IMR-90 (cell line): ENCODE measurements around the gene CIRBP. TPM values are rescaled to one million over a fixed set of nuclear protein-coding genes. Genes with fewer than 3 reads are reported as not detected.

Experiments
- ATAC-seq: fragments of 200-7000 bp; cut with Tn5 transposase; 2 replicates; pipeline ENCODE4 v1.9.1; 2020; ENCODE audit warnings: low read depth, mild to moderate bottlenecking, moderate library complexity
- BruUV-seq: library from RNA; stranded (reverse); fragments of 400-500 nt; replicated peaks from 2 replicates; lab custom pipeline; 2021; lab: Mats Ljungman, UMichigan
- CTCF ChIA-PET: fragments of 300-600 bp; formaldehyde crosslinking; extraction: SDS; loops from one replicate; lab custom pipeline; 2021; ENCODE audit warnings: antibody characterized with exemption; lab: Yijun Ruan, JAX
- POLR2A ChIA-PET: fragments of 300-600 bp; sonication (Branson Sonifier 250); formaldehyde crosslinking; loops from one replicate; lab custom pipeline; 2022; ENCODE audit warnings: antibody characterized with exemption; ENCODE audit not compliant: unreplicated experiment; lab: Charles Lee
- DNase-seq: peaks from one replicate; pipeline ENCODE4 v3.0.0; 2013
- H2AFZ ChIP-seq: replicated peaks from 2 replicates; pipeline ENCODE3; 2013; ENCODE audit warnings: low read length, mild to moderate bottlenecking; ENCODE audit not compliant: poor library complexity
- H2AK5ac ChIP-seq: 2 replicates; pipeline ENCODE4 v1.6.1; 2013; ENCODE audit warnings: low read depth, low read length, inconsistent platforms
- H2AK9ac ChIP-seq: replicated peaks from 2 replicates; pipeline ENCODE3; 2013; ENCODE audit warnings: mild to moderate bottlenecking, low read depth, low read length, moderate library complexity; ENCODE audit not compliant: poor library complexity
- H2BK120ac ChIP-seq: 2 replicates; pipeline ENCODE4 v1.6.1; 2013; ENCODE audit warnings: low read depth, low read length, inconsistent platforms
- H2BK15ac ChIP-seq: 3 replicates; pipeline ENCODE4 v1.6.1; 2013; ENCODE audit warnings: low read depth, low read length, inconsistent platforms
- H2BK20ac ChIP-seq: 2 replicates; pipeline ENCODE4 v1.6.1; 2013; ENCODE audit warnings: low read depth, mild to moderate bottlenecking, inconsistent platforms, low read length, moderate library complexity
- H2BK5ac ChIP-seq: 2 replicates; pipeline ENCODE4 v1.6.1; 2013; ENCODE audit warnings: mild to moderate bottlenecking, low read depth, low read length, inconsistent platforms; ENCODE audit not compliant: poor library complexity, severe bottlenecking
- H3K14ac ChIP-seq: replicated peaks from 2 replicates; pipeline ENCODE4 v1.6.1; 2013; ENCODE audit warnings: low read depth, low read length, inconsistent platforms
- H3K18ac ChIP-seq: 2 replicates; pipeline ENCODE4 v1.6.1; 2013; ENCODE audit warnings: low read depth, low read length, control low read depth
- H3K23ac ChIP-seq: 2 replicates; pipeline ENCODE4 v1.6.1; 2013; ENCODE audit warnings: low read depth, low read length, inconsistent platforms
- H3K27ac ChIP-seq: 2 replicates; pipeline ENCODE4 v1.5.1; 2013; ENCODE audit warnings: mild to moderate bottlenecking, control low read depth, low read length; ENCODE audit not compliant: insufficient read depth
- H3K27me3 ChIP-seq: 2 replicates; pipeline ENCODE4 v1.6.1; 2013; ENCODE audit warnings: low read length; ENCODE audit not compliant: control insufficient read depth, insufficient read depth
- H3K36me3 ChIP-seq: 2 replicates; pipeline ENCODE4 v1.6.1; 2013; ENCODE audit warnings: low read length, mixed read lengths; ENCODE audit not compliant: control insufficient read depth, insufficient read depth
- H3K4ac ChIP-seq: 2 replicates; pipeline ENCODE4 v1.6.1; 2013; ENCODE audit warnings: low read depth, low read length, inconsistent platforms
- H3K4me1 ChIP-seq: 2 replicates; pipeline ENCODE4 v1.6.1; 2013; ENCODE audit warnings: low read length, mixed read lengths; ENCODE audit not compliant: control insufficient read depth, insufficient read depth
- H3K4me2 ChIP-seq: 2 replicates; pipeline ENCODE4 v1.6.1; 2013; ENCODE audit warnings: low read depth, mild to moderate bottlenecking, control low read depth, low read length, moderate library complexity
- H3K4me3 ChIP-seq: 2 replicates; pipeline ENCODE4 v1.5.1; 2013; ENCODE audit warnings: low read depth, mild to moderate bottlenecking, control low read depth, low read length, moderate library complexity; ENCODE audit not compliant: insufficient read depth
- H3K56ac ChIP-seq: 2 replicates; pipeline ENCODE4 v1.6.1; 2013; ENCODE audit warnings: low read length, inconsistent platforms; ENCODE audit not compliant: insufficient read depth; ENCODE audit errors: extremely low read depth
- H3K79me1 ChIP-seq, 2 experiments: 2 replicates each; pipeline ENCODE4 v1.6.1; 2013; ENCODE audit warnings: low read length in 2 of 2, inconsistent platforms in 1 of 2, low read depth in 1 of 2
- H3K9ac ChIP-seq: 2 replicates; pipeline ENCODE4 v1.6.1; 2013; ENCODE audit warnings: low read depth, low read length, control low read depth
- H3K9me1 ChIP-seq: 2 replicates; pipeline ENCODE4 v1.6.1; 2013; ENCODE audit warnings: low read length, inconsistent platforms; ENCODE audit not compliant: insufficient read depth
- H3K9me3 ChIP-seq: 2 replicates; pipeline ENCODE4 v1.6.1; 2013; ENCODE audit warnings: low read length; ENCODE audit not compliant: control insufficient read depth, insufficient read depth
- H4K20me1 ChIP-seq: 2 replicates; pipeline ENCODE4 v1.6.1; 2013; ENCODE audit warnings: low read length, inconsistent platforms; ENCODE audit not compliant: insufficient read depth
- H4K5ac ChIP-seq: 2 replicates; pipeline ENCODE4 v1.6.1; 2013; ENCODE audit warnings: mild to moderate bottlenecking, low read depth, low read length, control low read depth
- H4K8ac ChIP-seq, 2 experiments: 2 replicates each; pipeline ENCODE4 v1.6.1; 2013; ENCODE audit warnings: low read depth in 2 of 2, low read length in 2 of 2, control low read depth in 1 of 2, inconsistent platforms in 1 of 2
- H4K91ac ChIP-seq: 2 replicates; pipeline ENCODE4 v1.6.1; 2013; ENCODE audit warnings: low read depth, low read length, inconsistent platforms; ENCODE audit not compliant: insufficient read depth
- CEBPB ChIP-seq: IDR thresholded peaks from 2 replicates; pipeline ENCODE4 v1.6.1; 2012; ENCODE audit warnings: low read depth, low read length, improper control_type of control experiment
- CHD1 ChIP-seq: IDR thresholded peaks from 2 replicates; pipeline ENCODE4 v1.6.1; 2012; ENCODE audit warnings: low read depth, low read length, improper control_type of control experiment
- FOS ChIP-seq: fragments of 150-350 bp; IDR thresholded peaks from 2 replicates; pipeline ENCODE4 v1.6.1; 2016; ENCODE audit warnings: low read depth, low read length
- MAZ ChIP-seq: IDR thresholded peaks from 2 replicates; pipeline ENCODE4 v1.6.1; 2012; ENCODE audit warnings: low read depth, mild to moderate bottlenecking, low read length, improper control_type of control experiment, moderate library complexity, borderline replicate concordance
- RAD21 ChIP-seq: IDR thresholded peaks from 2 replicates; pipeline ENCODE4 v1.6.1; 2012; ENCODE audit warnings: low read length, improper control_type of control experiment
- SMC3 ChIP-seq: fragments of 150-350 bp; IDR thresholded peaks from 2 replicates; pipeline ENCODE4 v1.6.1; 2016; ENCODE audit warnings: low read depth, mild to moderate bottlenecking, antibody characterized with exemption, low read length, moderate library complexity
- WGBS, 2 experiments: methylation state at CpG; one replicate each; pipeline versions ENCODE4 v1.1.5 to v1.1.7; 2013; ENCODE audit warnings: missing lambda C conversion rate in 2 of 2; ENCODE audit not compliant: insufficient read length in 1 of 2; ENCODE audit errors: extremely low coverage in 2 of 2; 5-methylcytosine and 5-hydroxymethylcytosine counted together
- dilution Hi-C: fragments of 300-500 bp; cut with HindIII; formaldehyde crosslinking; loops from one replicate; pipeline ENCODE4 v1.14.3; 2018; ENCODE audit warnings: low sequenced_read_pairs; ENCODE audit not compliant: unreplicated experiment
- in situ Hi-C: fragments of 300-500 bp; cut with MboI; formaldehyde crosslinking; loops from 3 replicates; pipeline ENCODE4 v1.14.3; 2019; ENCODE audit warnings: low sequenced_read_pairs, inconsistent platforms, mixed read lengths
- intact Hi-C: fragments of 100-400 bp; cut with micrococcal nuclease; formaldehyde crosslinking; loops from 2 replicates; pipeline ENCODE4 v1.10.0; 2022
- polyA plus RNA-seq, 3 experiments: library from polyadenylated mRNA; depleted of rRNA; stranded (reverse); fragments of >200 nt; gene quantifications; 2 replicates each; pipeline ENCODE4 v1.2.3, GENCODE V29; 2012; ENCODE audit warnings: low replicate concordance in 1 of 3
- total RNA-seq: library from RNA; depleted of rRNA; stranded (reverse); fragments of >200 nt; gene quantifications from 2 replicates; pipeline ENCODE4 v1.2.3, GENCODE V29; 2012
- TF ChIP-seq, protein P1 (sequence below): conservative IDR thresholded peaks from 2 replicates; pipeline ENCODE4 v1.5.1; 2012; ENCODE audit warnings: mild to moderate bottlenecking, low read depth, low read length, improper control_type of control experiment

The CIRBP gene
- total and polyA plus RNA-seq, 2 of the 4 experiments (the other 2 are of a cell fraction) = 299 to 542 TPM

GRCh38 chr19:1313695-1314613 is 44.8 kb downstream of the CIRBP start (continued):
- TF ChIP-seq CEBPB (no peak), MAZ (no peak)

GRCh38 chr19:1315470-1316166 is 46.5 kb downstream of the CIRBP start:
- in situ Hi-C loops = no loop called here
- no peak overlapping the region for H2BK15ac ChIP-seq
- no peak overlapping the region for H2BK20ac ChIP-seq
- TF ChIP-seq SMC3 (peak; percentile 50), MAZ (peak; percentile 100), RAD21 (peak; percentile 65), CHD1 (no peak), FOS (no peak)
- TF ChIP-seq, protein P1, sequence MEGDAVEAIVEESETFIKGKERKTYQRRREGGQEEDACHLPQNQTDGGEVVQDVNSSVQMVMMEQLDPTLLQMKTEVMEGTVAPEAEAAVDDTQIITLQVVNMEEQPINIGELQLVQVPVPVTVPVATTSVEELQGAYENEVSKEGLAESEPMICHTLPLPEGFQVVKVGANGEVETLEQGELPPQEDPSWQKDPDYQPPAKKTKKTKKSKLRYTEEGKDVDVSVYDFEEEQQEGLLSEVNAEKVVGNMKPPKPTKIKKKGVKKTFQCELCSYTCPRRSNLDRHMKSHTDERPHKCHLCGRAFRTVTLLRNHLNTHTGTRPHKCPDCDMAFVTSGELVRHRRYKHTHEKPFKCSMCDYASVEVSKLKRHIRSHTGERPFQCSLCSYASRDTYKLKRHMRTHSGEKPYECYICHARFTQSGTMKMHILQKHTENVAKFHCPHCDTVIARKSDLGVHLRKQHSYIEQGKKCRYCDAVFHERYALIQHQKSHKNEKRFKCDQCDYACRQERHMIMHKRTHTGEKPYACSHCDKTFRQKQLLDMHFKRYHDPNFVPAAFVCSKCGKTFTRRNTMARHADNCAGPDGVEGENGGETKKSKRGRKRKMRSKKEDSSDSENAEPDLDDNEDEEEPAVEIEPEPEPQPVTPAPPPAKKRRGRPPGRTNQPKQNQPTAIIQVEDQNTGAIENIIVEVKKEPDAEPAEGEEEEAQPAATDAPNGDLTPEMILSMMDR = peak; percentile 68
- H3K23ac ChIP-seq = no peak overlapping the region
- H4K91ac ChIP-seq = no peak overlapping the region
- H2BK120ac ChIP-seq = no peak overlapping the region
- H3K27me3 ChIP-seq = peaks cover 39% of the 10 kb centered on the region
- H2BK5ac ChIP-seq = no peak overlapping the region
- no peak overlapping the region for H3K56ac ChIP-seq
- DNase-seq = peak; percentile 25
- no peak overlapping the region for H3K4ac ChIP-seq
- H3K9me3 ChIP-seq = no peaks in the 10 kb centered on the region
- no peak overlapping the region for H3K27ac ChIP-seq
- H3K4me3 ChIP-seq = 0 out of 2 replicates have a peak overlapping the region, but pooled peaks have one; percentile 5
- POLR2A ChIA-PET = no interaction called here
- no peak overlapping the region for H2AK9ac ChIP-seq
- no peak overlapping the region for H2AK5ac ChIP-seq
- BruUV-seq = no TSS peak
- intact Hi-C loops = no loop called here
- no peaks in the 10 kb centered on the region for H3K36me3 ChIP-seq
- H4K5ac ChIP-seq = no peak overlapping the region
- no peak overlapping the region for H3K9ac ChIP-seq
- no peaks in the 10 kb centered on the region; the same call in 1 of the 2 replicates for H3K4me1 ChIP-seq
- H3K4me2 ChIP-seq = peak overlapping the region; percentile 69
- no peak overlapping the region for H3K18ac ChIP-seq
- no peaks in the 10 kb centered on the region for H3K9me1 ChIP-seq
- CTCF ChIA-PET = interaction anchor here (0.6 to 1.2 kb wide), 4 partner anchors 9 to 88 kb away, joined by 3 to 6 read pairs (median 4); no protein-coding TSS in a partner anchor
- no peaks in the 10 kb centered on the region; the same call in 1 of the 2 replicates for H4K20me1 ChIP-seq
- dilution Hi-C loops = no loop called here
- H3K79me1 ChIP-seq = no peaks in the 10 kb centered on the region
- no peak overlapping the region for H4K8ac ChIP-seq
- 3% methylated on average over 35 of the region's 58 CpGs; no CpG with 5 or more reads in 1 of the 2 experiments for WGBS, 2 experiments
- H2AFZ ChIP-seq = peak overlapping the region; percentile 73
- ATAC-seq = peak; percentile 94
- no peak overlapping the region for H3K14ac ChIP-seq
